WTC11 (cell line): ENCODE results near the gene LIMCH1. TPM values are rescaled to one million over a fixed set of nuclear protein-coding genes. Genes with fewer than 3 reads are reported as not detected.

ENCODE experiments used
- ATAC-seq: fragments of 200-7000 bp; cut with Tn5 transposase; 2 replicates; pipeline ENCODE4 v1.10.0; 2021; ENCODE audit warnings: mild to moderate bottlenecking, moderate library complexity
- CTCF ChIA-PET: fragments of 300-600 bp; sonication (Branson Sonifier 250); formaldehyde crosslinking; loops from one replicate; lab custom pipeline; 2021; ENCODE audit warnings: antibody characterized with exemption; lab: Charles Lee
- POLR2A ChIA-PET: fragments of 350-600 bp; sonication (Branson Sonifier 250); formaldehyde crosslinking; loops from one replicate; lab custom pipeline; 2021; ENCODE audit warnings: antibody characterized with exemption; lab: Charles Lee
- DNase-seq: peaks from one replicate; pipeline ENCODE4 v3.0.0; 2021; ENCODE audit warnings: low spot score
- H3K27ac Mint-ChIP-seq: 2 replicates; pipeline ENCODE4 v1.8.0; 2021; ENCODE audit warnings: mixed read lengths
- H3K27me3 Mint-ChIP-seq: 2 replicates; pipeline ENCODE4 v1.8.0; 2021; ENCODE audit warnings: low read depth, mild to moderate bottlenecking, moderate library complexity, mixed read lengths
- H3K36me3 Mint-ChIP-seq: 2 replicates; pipeline ENCODE4 v1.8.0; 2021; ENCODE audit warnings: mixed read lengths
- H3K4me1 Mint-ChIP-seq: 2 replicates; pipeline ENCODE4 v1.8.0; 2022; ENCODE audit warnings: mixed read lengths
- H3K4me3 Mint-ChIP-seq: 2 replicates; pipeline ENCODE4 v1.8.0; 2021; ENCODE audit warnings: mild to moderate bottlenecking, moderate library complexity, mixed read lengths
- H3K9me3 Mint-ChIP-seq: 2 replicates; pipeline ENCODE4 v1.8.0; 2021; ENCODE audit warnings: mixed read lengths
- CBFB ChIP-seq: sonication (generic); formaldehyde crosslinking; IDR thresholded peaks from 2 replicates; pipeline ENCODE4 v1.8.1; 2022; ENCODE audit warnings: mild to moderate bottlenecking, low read depth, missing genetic modification reagents
- CDX4 ChIP-seq: fragments of 250-450 bp; sonication (Bioruptor Pico); IDR thresholded peaks from 2 replicates; pipeline ENCODE4 v1.9.0; 2021; ENCODE audit warnings: moderate library complexity, mild to moderate bottlenecking, inconsistent platforms, borderline replicate concordance
- ERG ChIP-seq: fragments of 250-450 bp; sonication (Bioruptor Pico); IDR thresholded peaks from 2 replicates; pipeline ENCODE4 v1.8.0; 2021; ENCODE audit warnings: mild to moderate bottlenecking
- FOXP4 ChIP-seq: sonication (generic); formaldehyde crosslinking; IDR thresholded peaks from 2 replicates; pipeline ENCODE4 v1.8.0; 2022; ENCODE audit warnings: mild to moderate bottlenecking, missing genetic modification reagents
- NFATC4 ChIP-seq: fragments of 250-450 bp; sonication (Bioruptor Pico); IDR thresholded peaks from 2 replicates; pipeline ENCODE4 v1.9.0; 2021; ENCODE audit warnings: mild to moderate bottlenecking
- NR3C1 ChIP-seq: sonication (generic); formaldehyde crosslinking; conservative IDR thresholded peaks from 2 replicates; pipeline ENCODE4 v1.8.1; 2023; ENCODE audit warnings: low read depth, mild to moderate bottlenecking, missing genetic modification reagents
- PRDM15 ChIP-seq: sonication (generic); formaldehyde crosslinking; IDR thresholded peaks from 2 replicates; pipeline ENCODE4 v1.8.0; 2022; ENCODE audit warnings: missing genetic modification reagents
- ZBTB21 ChIP-seq: sonication (generic); formaldehyde crosslinking; IDR thresholded peaks from 2 replicates; pipeline ENCODE4 v1.8.1; 2023; ENCODE audit warnings: mild to moderate bottlenecking, missing genetic modification reagents, borderline replicate concordance
- ZNF232 ChIP-seq: sonication (generic); formaldehyde crosslinking; IDR thresholded peaks from 2 replicates; pipeline ENCODE4 v1.8.0; 2022; ENCODE audit warnings: mild to moderate bottlenecking, missing genetic modification reagents
- ZNF416 ChIP-seq: fragments of 250-450 bp; sonication (Bioruptor Pico); IDR thresholded peaks from 2 replicates; pipeline ENCODE4 v1.9.0; 2021; ENCODE audit warnings: mild to moderate bottlenecking, inconsistent platforms
- total RNA-seq: library from RNA; stranded (reverse); gene quantifications from 3 replicates; pipeline ENCODE4 v1.2.3, GENCODE V29; 2021
- TF ChIP-seq, protein P1 (sequence below): fragments of 250-450 bp; sonication (Bioruptor Pico); IDR thresholded peaks from 2 replicates; pipeline ENCODE4 v1.9.0; 2021; ENCODE audit warnings: mild to moderate bottlenecking, borderline replicate concordance
- TF ChIP-seq, protein P2 (sequence below): sonication (generic); formaldehyde crosslinking; IDR thresholded peaks from 2 replicates; pipeline ENCODE4 v1.8.1; 2022; ENCODE audit warnings: low read depth, missing genetic modification reagents, borderline replicate concordance

The LIMCH1 gene
- total RNA-seq, 1 experiment from 2014 or later = 0.92 TPM

DNA sequence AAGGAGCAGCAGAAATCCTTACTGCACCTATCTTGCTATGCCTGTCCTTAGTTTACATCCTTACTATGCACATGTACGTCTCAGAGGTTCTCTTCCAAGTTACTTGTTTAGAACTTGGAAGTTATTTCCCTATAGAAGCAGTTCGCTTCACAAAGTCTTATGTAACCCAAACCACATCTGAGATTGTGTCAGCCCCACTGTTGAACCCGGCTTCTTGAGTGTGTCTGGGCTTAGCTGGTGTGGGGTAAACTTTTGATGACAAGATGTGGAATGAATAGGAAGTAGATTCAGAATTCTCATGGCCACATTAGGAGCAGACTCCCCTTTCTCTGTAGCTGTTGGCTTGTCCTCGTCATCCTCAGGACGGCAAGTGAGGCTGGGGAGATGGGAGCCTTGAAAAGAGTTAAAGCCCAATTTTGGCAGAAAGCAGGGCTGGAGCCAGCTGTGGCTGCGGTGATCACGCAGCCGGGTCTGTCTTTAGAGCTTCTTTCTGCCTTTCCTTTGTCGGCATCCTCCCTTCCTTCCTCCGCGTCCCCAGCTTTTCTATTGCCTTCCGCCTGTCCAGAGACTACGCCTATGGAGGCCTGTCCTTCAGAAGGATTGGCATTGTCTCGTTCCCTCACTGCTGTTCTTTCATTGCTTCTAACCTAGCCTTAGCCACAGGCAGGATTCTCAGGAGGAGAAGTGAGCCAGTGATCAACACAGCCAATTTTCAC, 23.0 kb upstream of the LIMCH1 start (continued):
- TF ChIP-seq, protein P1, sequence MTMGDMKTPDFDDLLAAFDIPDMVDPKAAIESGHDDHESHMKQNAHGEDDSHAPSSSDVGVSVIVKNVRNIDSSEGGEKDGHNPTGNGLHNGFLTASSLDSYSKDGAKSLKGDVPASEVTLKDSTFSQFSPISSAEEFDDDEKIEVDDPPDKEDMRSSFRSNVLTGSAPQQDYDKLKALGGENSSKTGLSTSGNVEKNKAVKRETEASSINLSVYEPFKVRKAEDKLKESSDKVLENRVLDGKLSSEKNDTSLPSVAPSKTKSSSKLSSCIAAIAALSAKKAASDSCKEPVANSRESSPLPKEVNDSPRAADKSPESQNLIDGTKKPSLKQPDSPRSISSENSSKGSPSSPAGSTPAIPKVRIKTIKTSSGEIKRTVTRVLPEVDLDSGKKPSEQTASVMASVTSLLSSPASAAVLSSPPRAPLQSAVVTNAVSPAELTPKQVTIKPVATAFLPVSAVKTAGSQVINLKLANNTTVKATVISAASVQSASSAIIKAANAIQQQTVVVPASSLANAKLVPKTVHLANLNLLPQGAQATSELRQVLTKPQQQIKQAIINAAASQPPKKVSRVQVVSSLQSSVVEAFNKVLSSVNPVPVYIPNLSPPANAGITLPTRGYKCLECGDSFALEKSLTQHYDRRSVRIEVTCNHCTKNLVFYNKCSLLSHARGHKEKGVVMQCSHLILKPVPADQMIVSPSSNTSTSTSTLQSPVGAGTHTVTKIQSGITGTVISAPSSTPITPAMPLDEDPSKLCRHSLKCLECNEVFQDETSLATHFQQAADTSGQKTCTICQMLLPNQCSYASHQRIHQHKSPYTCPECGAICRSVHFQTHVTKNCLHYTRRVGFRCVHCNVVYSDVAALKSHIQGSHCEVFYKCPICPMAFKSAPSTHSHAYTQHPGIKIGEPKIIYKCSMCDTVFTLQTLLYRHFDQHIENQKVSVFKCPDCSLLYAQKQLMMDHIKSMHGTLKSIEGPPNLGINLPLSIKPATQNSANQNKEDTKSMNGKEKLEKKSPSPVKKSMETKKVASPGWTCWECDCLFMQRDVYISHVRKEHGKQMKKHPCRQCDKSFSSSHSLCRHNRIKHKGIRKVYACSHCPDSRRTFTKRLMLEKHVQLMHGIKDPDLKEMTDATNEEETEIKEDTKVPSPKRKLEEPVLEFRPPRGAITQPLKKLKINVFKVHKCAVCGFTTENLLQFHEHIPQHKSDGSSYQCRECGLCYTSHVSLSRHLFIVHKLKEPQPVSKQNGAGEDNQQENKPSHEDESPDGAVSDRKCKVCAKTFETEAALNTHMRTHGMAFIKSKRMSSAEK (CRISPR knock-in tag) = no peak

- Mint-ChIP-seq H3K27me3 (no peaks in the 10 kb centered on the region; the same call in 1 of the 2 replicates), H3K27ac (no peak overlapping the region), H3K4me1 (no peaks in the 10 kb centered on the region), H3K36me3 (no peaks in the 10 kb centered on the region), H3K4me3 (no peak overlapping the region), H3K9me3 (no peaks in the 10 kb centered on the region)
- TF ChIP-seq ERG (CRISPR knock-in tag) (no peak), FOXP4 (CRISPR knock-in tag) (no peak), ZNF232 (CRISPR knock-in tag) (no peak), CBFB (CRISPR knock-in tag) (no peak), ZNF416 (CRISPR knock-in tag) (no peak)
- TF ChIP-seq, protein P2, sequence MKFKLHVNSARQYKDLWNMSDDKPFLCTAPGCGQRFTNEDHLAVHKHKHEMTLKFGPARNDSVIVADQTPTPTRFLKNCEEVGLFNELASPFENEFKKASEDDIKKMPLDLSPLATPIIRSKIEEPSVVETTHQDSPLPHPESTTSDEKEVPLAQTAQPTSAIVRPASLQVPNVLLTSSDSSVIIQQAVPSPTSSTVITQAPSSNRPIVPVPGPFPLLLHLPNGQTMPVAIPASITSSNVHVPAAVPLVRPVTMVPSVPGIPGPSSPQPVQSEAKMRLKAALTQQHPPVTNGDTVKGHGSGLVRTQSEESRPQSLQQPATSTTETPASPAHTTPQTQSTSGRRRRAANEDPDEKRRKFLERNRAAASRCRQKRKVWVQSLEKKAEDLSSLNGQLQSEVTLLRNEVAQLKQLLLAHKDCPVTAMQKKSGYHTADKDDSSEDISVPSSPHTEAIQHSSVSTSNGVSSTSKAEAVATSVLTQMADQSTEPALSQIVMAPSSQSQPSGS = no peak
- DNase-seq (no peak), ATAC-seq (no peak)
- POLR2A ChIA-PET = no interaction called here
- CTCF ChIA-PET = no interaction called here
Observed at GRCh38 chr4:41517121-41517520, 20.8 kb upstream of the LIMCH1 start.

GRCh38 chr4:41517747-41518146, 20.2 kb upstream of the LIMCH1 start:
- POLR2A ChIA-PET = no interaction called here
- TF ChIP-seq PRDM15 (CRISPR knock-in tag) = no peak
- no peak for TF ChIP-seq NFATC4 (CRISPR knock-in tag)
- no peak for TF ChIP-seq NR3C1 (CRISPR knock-in tag)
- no peak for TF ChIP-seq ZBTB21 (CRISPR knock-in tag)
- TF ChIP-seq CDX4 (CRISPR knock-in tag) = no peak
- TF ChIP-seq, all 79 proteins: peak for 0
- no peak for DNase-seq
- Mint-ChIP-seq H3K27ac (no peak overlapping the region), H3K4me1 (no peaks in the 10 kb centered on the region), H3K4me3 (no peak overlapping the region), H3K27me3 (no peaks in the 10 kb centered on the region; the same call in 1 of the 2 replicates), H3K9me3 (no peaks in the 10 kb centered on the region), H3K36me3 (no peaks in the 10 kb centered on the region)
- ATAC-seq = no peak
- CTCF ChIA-PET = no interaction called here
